Adipose tissue (tissue), 3 donors: ENCODE measurements around the gene BSPRY. TPM values are rescaled to one million over a fixed set of nuclear protein-coding genes. Genes with fewer than 3 reads are reported as not detected.
"Not testable (repeated sequence)": the region's sequence is repeated elsewhere in the genome, so short reads cannot be mapped to it uniquely, and the experiment has no call there.

Experiments used
- H3K27ac ChIP-seq: one replicate; pipeline ENCODE4 v1.5.1; 2013; ENCODE audit warnings: low read depth, low read length
- WGBS, 3 donors: extraction: QIAGEN DNeasy Blood & Tissue Kit; methylation state at CpG; one replicate each; pipeline ENCODE4 v1.1.7; 2013; 5-methylcytosine and 5-hydroxymethylcytosine counted together
- polyA plus RNA-seq, 3 donors: library from polyadenylated mRNA; stranded (reverse); fragments of 200-250 nt; gene quantifications; one replicate each; pipeline ENCODE4 v1.2.3, GENCODE V29; 2013
- donor health status: healthy with polysubstance abuse.
- donor health status: Bipolar disorder and iron deficiency.
- donor health status: healthy.

Gene BSPRY
- polyA plus RNA-seq, 3 donors = 2.6 to 25.1 TPM; not detected in 1

GRCh38 chr9:113381909-113382411 lies 32.6 kb downstream of the BSPRY start:
- no peak overlapping the region for H3K27ac ChIP-seq
- 26 to 90% (median 81%) methylated on average over 8 of the region's 8 CpGs for WGBS, 3 donors

- no peak overlapping the region for H3K27ac ChIP-seq
- WGBS, 3 donors = 78 to 94% (median 81%) methylated on average over 4 of the region's 4 CpGs
Measured at GRCh38 chr9:113386571-113387393, 37.4 kb downstream of the BSPRY start.

- H3K27ac ChIP-seq = no peak overlapping the region
- WGBS, 3 donors = 26 to 92% (median 75%) methylated on average over 9 of the region's 9 CpGs
Measured at GRCh38 chr9:113387560-113388230, 38.4 kb downstream of the BSPRY start.

GRCh38 chr9:113388833-113389232 lies 39.5 kb downstream of the BSPRY start:
- no peak overlapping the region for H3K27ac ChIP-seq
- 24 to 93% (median 85%) methylated on average over 13 of the region's 13 CpGs for WGBS, 3 donors

- WGBS, 3 donors = 88 to 93% (median 89%) methylated on average over 11 of the region's 11 CpGs
- H3K27ac ChIP-seq = no peak overlapping the region
Measured at GRCh38 chr9:113389451-113389850, 40.1 kb downstream of the BSPRY start.

GRCh38 chr9:113390192-113390960 lies 41.0 kb downstream of the BSPRY start:
- H3K27ac ChIP-seq = no peak overlapping the region
- WGBS, 3 donors = 85 to 97% (median 94%) methylated on average over 17 of the region's 17 CpGs

- no peak overlapping the region for H3K27ac ChIP-seq
- 93 to 95% (median 95%) methylated on average over 7 of the region's 7 CpGs for WGBS, 3 donors
Measured at GRCh38 chr9:113391917-113392316, 42.6 kb downstream of the BSPRY start.

GRCh38 chr9:113393281-113393680 lies 43.9 kb downstream of the BSPRY start:
- H3K27ac ChIP-seq = no peak overlapping the region
- WGBS, 3 donors = 93 to 96% (median 95%) methylated on average over 7 of the region's 7 CpGs

GRCh38 chr9:113395000-113395861 lies 45.9 kb downstream of the BSPRY start:
- 79 to 97% (median 95%) methylated on average over 9 of the region's 9 CpGs for WGBS, 3 donors
- H3K27ac ChIP-seq = no peak overlapping the region

GRCh38 chr9:113397203-113397631 lies 47.9 kb downstream of the BSPRY start:
- WGBS, 3 donors = 64 to 82% (median 64%) methylated on average over 3 of the region's 3 CpGs
- no peak overlapping the region for H3K27ac ChIP-seq

- no peak overlapping the region for H3K27ac ChIP-seq
- WGBS, 3 donors = 43 to 88% (median 88%) methylated on average over 5 of the region's 5 CpGs
Measured at GRCh38 chr9:113398796-113399195, 49.5 kb downstream of the BSPRY start.

- H3K27ac ChIP-seq = no peak overlapping the region
- WGBS, 3 donors = 37 to 90% (median 89%) methylated on average over 3 of the region's 3 CpGs
Measured at GRCh38 chr9:113399646-113400200, 50.4 kb downstream of the BSPRY start.

GRCh38 chr9:113401027-113401792 lies 51.9 kb downstream of the BSPRY start, which contains the start of gene ALAD:
Gene ALAD, minus strand, starts transcription at chr9:113401284. Its CDS starts 7,725 bp downstream, at chr9:113393559.
- WGBS, 3 donors = 2% methylated on average over 45 to 50 of the region's 50 CpGs
- no peak within 1 kb of the TSS for H3K27ac ChIP-seq

- WGBS, 3 donors = 54 to 77% (median 54%) methylated on average over 2 of the region's 2 CpGs
- H3K27ac ChIP-seq = no peak overlapping the region
Measured at GRCh38 chr9:113403646-113404045, 54.3 kb downstream of the BSPRY start.

GRCh38 chr9:113406353-113406752 lies 57.0 kb downstream of the BSPRY start:
- 79 to 92% (median 89%) methylated on average over 9 of the region's 9 CpGs for WGBS, 3 donors
- not testable (repeated sequence) for H3K27ac ChIP-seq

GRCh38 chr9:113406873-113407511 lies 57.7 kb downstream of the BSPRY start:
- not testable (repeated sequence) for H3K27ac ChIP-seq
- WGBS, 3 donors = 24 to 34% (median 32%) methylated on average over 6 to 7 of the region's 7 CpGs
